GM23338 (cell line): ENCODE measurements around the gene ADAM10. TPM values are rescaled to one million over a fixed set of nuclear protein-coding genes. Genes with fewer than 3 reads are reported as not detected.

Source experiments
- ATAC-seq: fragments of 200-7000 bp; cut with Tn5 transposase; 3 replicates; pipeline ENCODE4 v1.9.1; 2020
- DNase-seq: peaks from one replicate; pipeline ENCODE4 v3.0.0-alpha.2; 2015; ENCODE audit warnings: low spot score
- H2AFZ ChIP-seq: fragments of 200-600 bp; sonication (generic); 2 replicates; pipeline ENCODE4 v1.8.0; 2016; ENCODE audit warnings: antibody characterized with exemption, mild to moderate bottlenecking, moderate library complexity
- H3F3A ChIP-seq: fragments of 200-600 bp; sonication (generic); replicated peaks from 2 replicates; pipeline ENCODE4 v1.8.0; 2017; ENCODE audit warnings: antibody characterized with exemption, mixed run types, low read depth
- H3K27ac ChIP-seq: fragments of 200-600 bp; sonication (generic); 2 replicates; pipeline ENCODE4 v1.6.1; 2016; ENCODE audit warnings: low read depth
- H3K27me3 ChIP-seq: fragments of 200-600 bp; sonication (generic); 2 replicates; pipeline ENCODE4 v1.8.0; 2016; ENCODE audit warnings: mild to moderate bottlenecking, mixed run types, moderate library complexity; ENCODE audit not compliant: insufficient read depth
- H3K36me3 ChIP-seq: fragments of 200-600 bp; sonication (generic); 2 replicates; pipeline ENCODE4 v1.8.0; 2016; ENCODE audit warnings: mild to moderate bottlenecking; ENCODE audit not compliant: insufficient read depth
- H3K4me1 ChIP-seq: fragments of 200-600 bp; sonication (generic); 2 replicates; pipeline ENCODE4 v1.8.0; 2016; ENCODE audit warnings: mild to moderate bottlenecking, moderate library complexity; ENCODE audit not compliant: insufficient read depth
- H3K4me2 ChIP-seq: fragments of 200-600 bp; sonication (generic); 2 replicates; pipeline ENCODE4 v1.7.1; 2017; ENCODE audit warnings: mixed run types
- H3K4me3 ChIP-seq: fragments of 200-600 bp; sonication (generic); 2 replicates; pipeline ENCODE4 v1.6.1; 2016; ENCODE audit warnings: mixed run types
- H3K79me2 ChIP-seq: fragments of 200-600 bp; sonication (generic); replicated peaks from 2 replicates; pipeline ENCODE4 v1.8.0; 2017; ENCODE audit warnings: mild to moderate bottlenecking; ENCODE audit not compliant: insufficient read depth
- H3K9me2 ChIP-seq: fragments of 200-600 bp; sonication (generic); 2 replicates; pipeline ENCODE4 v1.8.0; 2017; ENCODE audit not compliant: insufficient read depth
- H4K20me1 ChIP-seq: fragments of 200-600 bp; sonication (generic); replicated peaks from 2 replicates; pipeline ENCODE4 v1.8.0; 2017; ENCODE audit warnings: mild to moderate bottlenecking; ENCODE audit not compliant: insufficient read depth
- H3K27ac Mint-ChIP-seq: 2 replicates; pipeline ENCODE4 v1.8.0; 2020; ENCODE audit warnings: inconsistent platforms, mild to moderate bottlenecking, moderate library complexity, mixed read lengths
- H3K27me3 Mint-ChIP-seq: 3 replicates; pipeline ENCODE4 v1.8.0; 2022; ENCODE audit warnings: low read depth, mild to moderate bottlenecking, moderate library complexity, mixed read lengths, inconsistent platforms; ENCODE audit not compliant: insufficient read depth, poor library complexity
- H3K36me3 Mint-ChIP-seq: 3 replicates; pipeline ENCODE4 v1.8.0; 2021; ENCODE audit warnings: low read depth, mild to moderate bottlenecking, inconsistent platforms, moderate library complexity, mixed read lengths
- H3K4me1 Mint-ChIP-seq: 3 replicates; pipeline ENCODE4 v1.8.0; 2020; ENCODE audit warnings: mild to moderate bottlenecking, inconsistent platforms, mixed read lengths
- H3K4me3 Mint-ChIP-seq: 3 replicates; pipeline ENCODE4 v1.8.0; 2021; ENCODE audit warnings: moderate library complexity, mild to moderate bottlenecking, inconsistent platforms, mixed read lengths
- H3K9me3 Mint-ChIP-seq: 3 replicates; pipeline ENCODE4 v1.8.0; 2020; ENCODE audit warnings: moderate library complexity, mild to moderate bottlenecking, inconsistent platforms, mixed read lengths
- CREB1 ChIP-seq: fragments of 250-450 bp; sonication (Bioruptor Pico); IDR thresholded peaks from 2 replicates; pipeline ENCODE4 v1.5.0; 2020; ENCODE audit warnings: low read depth, mild to moderate bottlenecking, moderate library complexity
- CTCF ChIP-seq, 2 experiments: fragments of 200-600 bp in 1 of 2; sonication (generic) in 1 of 2; conservative IDR thresholded peaks; 2 replicates each; pipeline versions ENCODE4 v1.5.1 to v1.6.1; 2016 to 2017; ENCODE audit warnings: antibody characterized with exemption in 2 of 2, low read depth in 2 of 2, mild to moderate bottlenecking in 2 of 2, moderate library complexity in 1 of 2
- ETS1 ChIP-seq: IDR thresholded peaks from 2 replicates; pipeline ENCODE4 v1.6.1; 2016; ENCODE audit warnings: antibody characterized with exemption
- EZH2 ChIP-seq: fragments of 200-600 bp; sonication (generic); IDR thresholded peaks from one replicate; pipeline ENCODE4 v1.8.0; 2017; ENCODE audit warnings: antibody characterized with exemption, mild to moderate bottlenecking, low read depth; ENCODE audit not compliant: unreplicated experiment
- EZH2phosphoT487 ChIP-seq: fragments of 200-600 bp; sonication (generic); IDR thresholded peaks from one replicate; pipeline ENCODE4 v1.8.1; 2018; ENCODE audit warnings: antibody characterized with exemption; ENCODE audit not compliant: unreplicated experiment
- JUNB ChIP-seq: IDR thresholded peaks from one replicate; pipeline ENCODE4 v1.6.1; 2016; ENCODE audit warnings: antibody characterized with exemption; ENCODE audit not compliant: unreplicated experiment
- NANOG ChIP-seq: IDR thresholded peaks from 2 replicates; pipeline ENCODE4 v1.6.1; 2016; ENCODE audit warnings: antibody characterized with exemption, borderline replicate concordance
- POLR2AphosphoS5 ChIP-seq: IDR thresholded peaks from 2 replicates; pipeline ENCODE4 v1.6.1; 2016; ENCODE audit warnings: antibody characterized with exemption, low read depth
- REST ChIP-seq: IDR thresholded peaks from one replicate; pipeline ENCODE4 v1.6.1; 2018; ENCODE audit warnings: antibody characterized with exemption; ENCODE audit not compliant: unreplicated experiment
- STAT1 ChIP-seq: IDR thresholded peaks from one replicate; pipeline ENCODE4 v1.6.1; 2016; ENCODE audit warnings: antibody characterized with exemption; ENCODE audit not compliant: unreplicated experiment
- ZNF114 ChIP-seq: fragments of 250-450 bp; sonication (Bioruptor Pico); IDR thresholded peaks from 2 replicates; pipeline ENCODE4 v1.5.0; 2020; ENCODE audit warnings: mild to moderate bottlenecking, moderate library complexity
- ZNF331 ChIP-seq: fragments of 250-450 bp; sonication (Bioruptor Pico); IDR thresholded peaks from 2 replicates; pipeline ENCODE4 v1.5.0; 2020; ENCODE audit warnings: low read depth, mild to moderate bottlenecking, moderate library complexity
- ZNF462 ChIP-seq: fragments of 250-450 bp; sonication (Bioruptor Pico); IDR thresholded peaks from 2 replicates; pipeline ENCODE4 v1.5.0; 2020; ENCODE audit warnings: mild to moderate bottlenecking, moderate library complexity
- polyA plus RNA-seq: library from polyadenylated mRNA; unstranded; fragments of >200 nt; fragmentation: Nextera tagmentation; extraction: Ambion mirVana; gene quantifications from 2 replicates; pipeline ENCODE4 v1.2.1, GENCODE V29; 2016
- total RNA-seq: library from RNA; depleted of rRNA; stranded (reverse); fragments of >200 nt; shearing (Covaris generic); gene quantifications from 2 replicates; pipeline ENCODE4 v1.2.3, GENCODE V29; 2014

Gene ADAM10
- total and polyA plus RNA-seq, 2 experiments from 2014 or later, result 25.0 to 114 TPM

- Mint-ChIP-seq H3K4me1 (no peaks in the 10 kb centered on the region; the same call in 2 of the 3 replicates), H3K4me3 (no peak overlapping the region), H3K27ac (peak overlapping the region; percentile 49; the same call in 1 of the 2 replicates), H3K9me3 (no peaks in the 10 kb centered on the region), H3K27me3 (no peaks in the 10 kb centered on the region), H3K36me3 (peaks cover 30% of the 10 kb centered on the region)
- Histone ChIP-seq H3F3A (no peaks in the 10 kb centered on the region), H3K79me2 (no peaks in the 10 kb centered on the region), H3K4me2 (no peak overlapping the region), H3K9me2 (no peaks in the 10 kb centered on the region), H3K36me3 (peaks cover 3% of the 10 kb centered on the region; the same call in 1 of the 2 replicates), H3K27ac (no peak overlapping the region), H2AFZ (no peak overlapping the region), H3K4me1 (no peaks in the 10 kb centered on the region), H3K4me3 (no peak overlapping the region), H3K27me3 (no peaks in the 10 kb centered on the region), H4K20me1 (no peaks in the 10 kb centered on the region)
- ATAC-seq, result no peak
- TF ChIP-seq ZNF114 (CRISPR knock-in tag) (no peak), REST (no peak), NANOG (no peak), EZH2 (no peak), ETS1 (no peak), JUNB (no peak), ZNF331 (CRISPR knock-in tag) (no peak), CREB1 (no peak), STAT1 (no peak), EZH2phosphoT487 (no peak), POLR2AphosphoS5 (no peak), CTCF (conservative IDR thresholded peaks at IDR 0.05; ENCODE audit: low read depth in 2 of 2) (no peak), ZNF462 (CRISPR knock-in tag) (no peak)
- no peak for DNase-seq
Measured at GRCh38 chr15:58627701-58628100, 121.8 kb downstream of the ADAM10 start.
